Bronchial epithelial cell (primary cell): Measurements from ENCODE around the gene CDK11B. TPM values are rescaled to one million over a fixed set of nuclear protein-coding genes. Genes with fewer than 3 reads are reported as not detected.
"Not testable (repeated sequence)": the region's sequence is repeated elsewhere in the genome, so short reads cannot be mapped to it uniquely, and the experiment has no call there.

Experiments
- DNase-seq: peaks from one replicate; pipeline ENCODE4 v3.0.0-alpha.2; 2010; ENCODE audit warnings: low read depth
- FAIRE-seq: peaks from 2 replicates; lab custom pipeline; 2011; peaks lifted over from hg19 to GRCh38; lab: Jason Lieb, UNC
- H3K27me3 ChIP-seq: 2 replicates; pipeline ENCODE4 v1.5.1; 2011; ENCODE audit warnings: low read length; ENCODE audit not compliant: control insufficient read depth, insufficient read depth
- H3K36me3 ChIP-seq: 2 replicates; pipeline ENCODE4 v1.5.1; 2011; ENCODE audit warnings: low read length; ENCODE audit not compliant: control insufficient read depth, insufficient read depth
- H3K4me3 ChIP-seq: 2 replicates; pipeline ENCODE4 v1.5.1; 2011; ENCODE audit warnings: mild to moderate bottlenecking, low read depth, low read length, control low read depth
- total RNA-seq: library from RNA; depleted of rRNA; stranded (reverse); fragments of >200 nt; gene quantifications from 2 replicates; pipeline ENCODE4 v1.2.1, GENCODE V29; 2014
- TF ChIP-seq, protein P1 (sequence below): IDR thresholded peaks from 2 replicates; pipeline ENCODE4 v1.5.1; 2011; ENCODE audit warnings: mild to moderate bottlenecking, moderate library complexity, low read length, control low read depth, inconsistent platforms; ENCODE audit not compliant: insufficient read depth, severe bottlenecking

Gene CDK11B
- total RNA-seq, 1 donor from 2014 or later, result 5.0 TPM

DNA sequence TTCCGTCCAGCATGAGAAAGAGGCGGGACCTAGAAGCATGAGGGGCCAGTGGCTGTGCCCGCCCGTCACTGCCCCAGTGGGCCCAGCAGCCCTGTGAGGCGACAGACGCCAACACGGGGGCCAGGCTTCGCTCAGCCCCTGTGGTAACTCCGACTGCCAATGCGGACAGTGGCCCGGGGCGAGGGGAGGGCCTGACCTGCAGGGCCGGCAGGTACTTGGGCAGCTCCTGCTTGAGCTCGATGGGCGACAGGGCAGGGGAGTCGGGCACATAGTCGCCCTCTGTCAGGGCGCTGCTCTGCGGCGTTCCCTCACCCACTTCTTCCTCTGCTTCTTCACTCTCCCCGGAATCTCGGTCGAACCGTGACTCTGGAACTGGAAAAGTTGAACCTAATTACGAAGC lies 18.7 kb downstream of the CDK11B start:
- DNase-seq, H3K27me3 ChIP-seq, FAIRE-seq, H3K36me3 ChIP-seq, H3K4me3 ChIP-seq: not testable (repeated sequence)

- not testable (repeated sequence) for FAIRE-seq, DNase-seq, H3K36me3 ChIP-seq, H3K27me3 ChIP-seq, H3K4me3 ChIP-seq
Observed at GRCh38 chr1:1639368-1639767, 19.4 kb downstream of the CDK11B start.

GRCh38 chr1:1638528-1638927 lies 20.3 kb downstream of the CDK11B start:
- not testable (repeated sequence) for H3K36me3 ChIP-seq, FAIRE-seq, DNase-seq, H3K4me3 ChIP-seq, H3K27me3 ChIP-seq

DNA sequence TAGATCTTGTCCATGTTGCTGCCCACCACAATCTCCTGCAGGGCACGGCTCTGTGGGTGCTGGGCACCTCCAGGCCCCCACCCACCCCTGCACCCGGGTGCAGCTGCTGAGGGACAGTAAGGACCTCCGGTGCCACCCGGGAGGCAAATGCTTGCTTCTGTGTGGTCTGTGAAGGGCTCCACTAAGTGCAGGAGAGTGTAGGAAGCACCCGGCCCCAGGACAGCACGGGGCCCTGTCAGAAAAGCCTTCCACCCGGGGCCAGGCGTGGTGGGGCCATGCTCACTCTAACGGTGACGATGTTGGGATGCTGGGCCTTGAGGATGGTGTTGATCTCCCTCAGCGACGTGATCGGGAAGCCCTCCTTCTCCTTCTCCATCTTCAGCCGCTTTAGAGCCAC lies 21.3 kb downstream of the CDK11B start:
- H3K27me3 ChIP-seq, DNase-seq, FAIRE-seq, H3K36me3 ChIP-seq, H3K4me3 ChIP-seq: not testable (repeated sequence)

DNA sequence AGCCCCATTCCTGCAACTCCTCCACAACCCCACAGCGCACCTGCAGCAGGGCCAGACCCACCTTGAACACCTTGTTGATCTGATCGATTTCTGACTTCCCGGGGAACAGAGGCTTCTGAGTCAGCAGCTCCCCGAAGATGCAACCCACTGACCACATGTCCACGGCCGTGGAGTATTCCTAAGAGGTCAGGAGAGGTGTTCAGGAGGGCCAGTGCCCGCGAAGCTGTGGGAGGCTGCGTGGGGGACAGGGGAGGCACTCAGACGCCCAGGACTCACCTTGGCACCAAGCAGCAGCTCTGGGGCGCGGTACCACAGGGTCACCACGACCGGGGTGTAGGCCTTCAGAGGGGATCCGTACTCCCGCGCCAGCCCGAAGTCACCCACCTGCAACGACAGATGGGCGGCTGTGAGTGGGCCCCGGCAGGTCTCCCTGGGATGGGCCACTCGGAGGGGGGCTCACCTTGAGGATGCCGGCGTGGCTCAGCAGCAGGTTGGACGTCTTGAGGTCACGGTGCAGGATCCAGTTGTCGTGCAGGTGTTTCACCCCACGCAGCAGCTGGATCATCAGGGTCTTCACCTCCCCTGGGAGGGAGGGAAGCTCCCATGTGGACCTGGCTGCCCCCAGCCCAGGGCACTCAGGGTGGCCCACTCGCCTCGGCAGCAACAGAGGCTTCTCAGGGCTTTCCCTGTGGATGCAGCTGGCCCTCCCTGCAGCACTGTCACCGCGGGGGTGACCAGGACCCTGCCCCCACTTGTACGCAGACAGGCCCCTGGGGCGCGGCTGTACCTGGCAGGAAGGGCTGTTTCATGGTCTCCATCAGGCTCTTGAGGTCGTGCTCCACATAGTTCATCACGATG lies 22.0 kb downstream of the CDK11B start:
- not testable (repeated sequence) for DNase-seq, H3K4me3 ChIP-seq, H3K36me3 ChIP-seq, H3K27me3 ChIP-seq
- FAIRE-seq, result peak; percentile 55

- not testable (repeated sequence) for DNase-seq, H3K36me3 ChIP-seq, H3K27me3 ChIP-seq, H3K4me3 ChIP-seq
- peak; percentile 90 for FAIRE-seq
Observed at GRCh38 chr1:1634613-1635012, 24.2 kb downstream of the CDK11B start.

DNA sequence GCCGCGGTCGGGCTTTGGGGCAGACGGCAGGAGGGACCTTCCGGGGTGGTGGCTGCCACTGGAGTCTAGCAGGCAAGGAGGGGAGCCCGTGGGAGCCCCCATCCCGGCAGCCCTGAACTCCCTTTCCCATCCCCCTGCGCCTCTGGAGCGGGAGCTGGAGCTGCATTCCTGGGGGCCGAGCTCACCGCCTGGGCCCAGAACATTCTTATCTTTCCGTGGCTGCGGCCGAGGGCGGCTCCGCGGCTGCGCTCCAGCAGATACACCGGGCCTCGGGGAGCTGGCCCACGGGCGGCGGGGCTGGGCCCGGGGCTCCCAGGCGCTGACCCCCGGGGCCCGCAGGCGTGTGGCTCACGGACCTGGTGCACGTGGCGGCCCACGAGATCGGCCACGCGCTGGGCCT lies 25.4 kb downstream of the CDK11B start:
- DNase-seq, H3K27me3 ChIP-seq, H3K4me3 ChIP-seq, FAIRE-seq, H3K36me3 ChIP-seq: not testable (repeated sequence)

DNA sequence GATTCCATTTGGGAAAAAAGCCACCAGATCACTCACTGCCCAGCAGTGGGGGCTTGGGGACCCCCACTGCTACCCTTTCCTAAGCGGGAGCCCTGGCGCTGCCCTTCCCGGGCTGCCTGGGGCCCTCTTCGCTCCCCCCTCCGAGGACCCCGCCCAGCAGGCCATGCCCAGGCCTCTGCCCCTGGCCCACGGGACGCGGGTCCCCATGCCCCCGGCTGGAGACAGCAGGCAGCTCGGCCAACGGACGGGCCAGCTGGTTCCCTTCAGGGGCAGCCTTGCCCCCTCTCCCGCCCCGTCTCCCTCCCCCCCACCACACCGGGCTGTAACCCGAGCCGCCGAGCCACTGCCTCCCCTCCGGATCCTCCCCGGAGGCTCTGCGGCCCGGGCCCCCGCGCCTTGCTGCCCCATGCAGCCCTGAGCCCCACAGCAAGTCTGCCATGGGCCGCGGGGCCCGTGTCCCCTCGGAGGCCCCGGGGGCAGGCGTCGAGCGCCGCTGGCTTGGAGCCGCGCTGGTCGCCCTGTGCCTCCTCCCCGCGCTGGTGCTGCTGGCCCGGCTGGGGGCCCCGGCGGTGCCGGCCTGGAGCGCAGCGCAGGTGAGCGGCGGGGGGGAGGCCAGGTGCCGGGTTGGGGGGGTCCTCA lies 26.9 kb downstream of the CDK11B start, which contains the start of gene MMP23B:
MMP23B (plus strand) TSS at position 392 of the 639 bp plus-strand sequence; CDS start at position 438, 46 bp downstream.
- Histone ChIP-seq H3K27me3 (peaks cover 8% of the 10 kb centered on the region), H3K36me3 (peaks cover 1% of the 10 kb centered on the region), H3K4me3 (no peak within 1 kb of the TSS)
- FAIRE-seq (no peak), DNase-seq (no peak)
- TF ChIP-seq, protein P1, sequence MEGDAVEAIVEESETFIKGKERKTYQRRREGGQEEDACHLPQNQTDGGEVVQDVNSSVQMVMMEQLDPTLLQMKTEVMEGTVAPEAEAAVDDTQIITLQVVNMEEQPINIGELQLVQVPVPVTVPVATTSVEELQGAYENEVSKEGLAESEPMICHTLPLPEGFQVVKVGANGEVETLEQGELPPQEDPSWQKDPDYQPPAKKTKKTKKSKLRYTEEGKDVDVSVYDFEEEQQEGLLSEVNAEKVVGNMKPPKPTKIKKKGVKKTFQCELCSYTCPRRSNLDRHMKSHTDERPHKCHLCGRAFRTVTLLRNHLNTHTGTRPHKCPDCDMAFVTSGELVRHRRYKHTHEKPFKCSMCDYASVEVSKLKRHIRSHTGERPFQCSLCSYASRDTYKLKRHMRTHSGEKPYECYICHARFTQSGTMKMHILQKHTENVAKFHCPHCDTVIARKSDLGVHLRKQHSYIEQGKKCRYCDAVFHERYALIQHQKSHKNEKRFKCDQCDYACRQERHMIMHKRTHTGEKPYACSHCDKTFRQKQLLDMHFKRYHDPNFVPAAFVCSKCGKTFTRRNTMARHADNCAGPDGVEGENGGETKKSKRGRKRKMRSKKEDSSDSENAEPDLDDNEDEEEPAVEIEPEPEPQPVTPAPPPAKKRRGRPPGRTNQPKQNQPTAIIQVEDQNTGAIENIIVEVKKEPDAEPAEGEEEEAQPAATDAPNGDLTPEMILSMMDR, result no peak

DNA sequence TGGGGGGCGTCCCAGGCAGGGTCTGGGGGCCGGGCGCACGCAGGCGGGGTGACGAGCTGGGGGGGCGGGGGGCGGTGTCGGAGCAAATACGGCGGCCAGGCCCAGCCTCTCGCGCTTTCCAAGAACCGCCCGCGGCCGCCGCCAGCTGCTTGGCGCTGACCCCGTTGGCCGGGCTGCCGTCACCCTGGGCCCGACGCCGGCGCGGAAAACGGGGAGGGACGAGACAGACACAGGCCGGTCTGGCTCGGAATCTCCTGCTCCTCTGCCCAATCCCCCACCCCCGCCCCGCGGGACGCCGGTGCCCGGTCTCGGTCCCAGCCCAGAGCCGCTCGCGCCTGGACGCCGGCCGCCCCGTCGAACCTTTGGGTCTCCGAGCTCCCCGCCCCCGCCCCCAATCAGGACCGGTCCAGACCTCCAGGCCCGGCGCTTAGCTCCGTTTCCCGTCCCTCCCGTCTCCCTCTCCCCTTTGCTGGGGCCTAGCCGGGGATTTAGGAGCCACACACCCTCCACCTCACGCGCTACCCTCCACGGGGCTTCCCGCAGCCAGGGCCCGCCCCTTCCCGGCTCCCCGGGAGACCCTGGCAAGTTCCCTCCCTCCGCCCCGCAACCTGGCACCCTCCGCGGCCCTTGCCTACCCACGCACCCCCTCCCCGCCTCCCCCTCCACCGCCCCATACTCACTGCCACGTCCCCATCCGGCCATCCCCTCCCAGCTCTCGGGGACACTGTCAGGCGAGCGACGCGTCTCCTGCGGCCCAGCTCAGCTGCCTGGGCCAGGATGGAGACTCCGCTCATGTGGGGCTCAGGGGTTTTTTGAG lies 27.6 kb downstream of the CDK11B start:
- peaks cover 1% of the 10 kb centered on the region for H3K36me3 ChIP-seq
- H3K27me3 ChIP-seq, result peaks cover 8% of the 10 kb centered on the region
- H3K4me3 ChIP-seq, result no peak overlapping the region
- TF ChIP-seq, protein P1, result no peak
- DNase-seq (no peak), FAIRE-seq (no peak)
